ENCODE data around the gene TULP1. TPM values are rescaled to one million over a fixed set of nuclear protein-coding genes. Genes with fewer than 3 reads are reported as not detected.

TULP1 gene
- total and polyA plus RNA-seq, 2 of the 8 experiments (the other 6 are each of a cell fraction or from before 2014, with no cell fraction given) = 3.2 to 6.8 TPM

DNA sequence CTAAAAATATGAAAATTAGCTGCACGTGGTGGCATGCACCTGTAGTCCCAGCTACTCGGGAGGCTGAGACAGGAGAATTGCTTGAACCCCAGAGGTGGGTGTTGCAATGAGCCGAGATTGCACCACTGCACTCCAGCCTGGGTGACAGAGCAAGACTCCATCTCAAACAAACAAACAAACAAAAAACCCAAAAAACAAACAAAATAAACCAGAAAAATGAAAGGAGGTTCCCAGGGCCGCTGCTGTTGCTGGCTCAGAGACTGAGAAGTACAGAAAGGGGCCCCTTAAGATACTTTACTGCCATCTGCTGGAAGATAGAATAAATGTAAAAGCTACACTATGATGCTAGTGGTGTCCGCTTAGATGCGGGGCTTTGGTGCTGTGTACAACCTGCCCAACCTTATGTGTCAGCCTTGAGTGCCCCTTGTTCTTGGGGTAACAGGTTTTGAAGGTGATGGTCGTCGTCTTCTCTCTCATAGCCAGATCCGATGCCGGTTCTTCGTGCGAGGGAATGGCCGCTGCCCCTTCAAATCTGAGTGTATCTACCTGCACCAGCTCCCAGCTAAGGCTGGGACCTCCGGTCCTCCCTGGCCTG is 63.3 kb downstream of the TULP1 start (continued):
- TF ChIP-seq, protein P1, sequence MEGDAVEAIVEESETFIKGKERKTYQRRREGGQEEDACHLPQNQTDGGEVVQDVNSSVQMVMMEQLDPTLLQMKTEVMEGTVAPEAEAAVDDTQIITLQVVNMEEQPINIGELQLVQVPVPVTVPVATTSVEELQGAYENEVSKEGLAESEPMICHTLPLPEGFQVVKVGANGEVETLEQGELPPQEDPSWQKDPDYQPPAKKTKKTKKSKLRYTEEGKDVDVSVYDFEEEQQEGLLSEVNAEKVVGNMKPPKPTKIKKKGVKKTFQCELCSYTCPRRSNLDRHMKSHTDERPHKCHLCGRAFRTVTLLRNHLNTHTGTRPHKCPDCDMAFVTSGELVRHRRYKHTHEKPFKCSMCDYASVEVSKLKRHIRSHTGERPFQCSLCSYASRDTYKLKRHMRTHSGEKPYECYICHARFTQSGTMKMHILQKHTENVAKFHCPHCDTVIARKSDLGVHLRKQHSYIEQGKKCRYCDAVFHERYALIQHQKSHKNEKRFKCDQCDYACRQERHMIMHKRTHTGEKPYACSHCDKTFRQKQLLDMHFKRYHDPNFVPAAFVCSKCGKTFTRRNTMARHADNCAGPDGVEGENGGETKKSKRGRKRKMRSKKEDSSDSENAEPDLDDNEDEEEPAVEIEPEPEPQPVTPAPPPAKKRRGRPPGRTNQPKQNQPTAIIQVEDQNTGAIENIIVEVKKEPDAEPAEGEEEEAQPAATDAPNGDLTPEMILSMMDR (IDR thresholded peaks at IDR 0.05; ENCODE audit: control extremely low read depth in 1 of 3, insufficient read depth in 1 of 3, low read depth in 1 of 3, low read length in 3 of 3) = peak; percentile 4 to 84 (median 61)
- TF ChIP-seq BACH1 (IDR thresholded peaks at IDR 0.05; ENCODE audit: low read length) (no peak), CHD1 (IDR thresholded peaks at IDR 0.05; ENCODE audit: low read depth, low read length) (no peak), TAF1 (IDR thresholded peaks at IDR 0.05; ENCODE audit: low read depth, low read length) (no peak), EZH2 (IDR thresholded peaks at IDR 0.05; ENCODE audit: low read depth, low read length, severe bottlenecking) (no peak), POLR2AphosphoS5 (IDR thresholded peaks at IDR 0.05; ENCODE audit: low read depth, low read length) (no peak)
